Tibial artery (tissue), 4 donors: ENCODE measurements around the gene TMEM11.

Experiments
- DNase-seq, 2 donors: peaks; one replicate each; pipeline ENCODE4 v3.0.0-alpha.2; 2019
- H3K27ac ChIP-seq, 2 donors: fragments of 200-600 bp; sonication (generic) in 1 of 2; 1 replicate in 1 of 2; 2 replicates in 1 of 2; pipeline ENCODE4 v1.5.1; 2018 to 2019; ENCODE audit warnings: mild to moderate bottlenecking in 1 of 2
- H3K27me3 ChIP-seq, 2 donors: fragments of 200-600 bp; sonication (generic) in 1 of 2; one replicate each; pipeline versions ENCODE4 v1.5.1 to v1.6.0; 2016 to 2019
- H3K36me3 ChIP-seq, 3 donors: fragments of 200-600 bp; sonication (generic) in 2 of 3; one replicate each; pipeline ENCODE4 v1.5.1; 2016 to 2019; ENCODE audit warnings: mild to moderate bottlenecking in 2 of 3
- H3K4me1 ChIP-seq, 4 donors: fragments of 200-600 bp; sonication (generic) in 2 of 4; 1 replicate in 3 of 4; 2 replicates in 1 of 4; pipeline ENCODE4 v1.5.1; 2016 to 2019
- H3K4me3 ChIP-seq, 2 donors: fragments of 200-600 bp; sonication (generic) in 1 of 2; 1 replicate in 1 of 2; 2 replicates in 1 of 2; pipeline ENCODE4 v1.5.1; 2018 to 2019; ENCODE audit warnings: mild to moderate bottlenecking in 2 of 2
- H3K9me3 ChIP-seq, 3 donors: fragments of 200-600 bp; sonication (generic) in 1 of 3; one replicate each; pipeline ENCODE4 v1.5.1; 2016 to 2019
- intact Hi-C: fragments of 100-400 bp; cut with DNase I; formaldehyde crosslinking; loops from one replicate; pipeline ENCODE4 v1.15.0; 2023; ENCODE audit warnings: low total_unique reads
- TF ChIP-seq, protein P1 (sequence below), 2 experiments: fragments of 200-600 bp in 1 of 2; fragments of 450-650 bp in 1 of 2; IDR thresholded peaks; one replicate each; pipeline ENCODE4 v1.5.1; 2017 to 2019; ENCODE audit warnings: antibody characterized with exemption in 2 of 2, mild to moderate bottlenecking in 1 of 2, moderate library complexity in 1 of 2

Gene TMEM11

DNA sequence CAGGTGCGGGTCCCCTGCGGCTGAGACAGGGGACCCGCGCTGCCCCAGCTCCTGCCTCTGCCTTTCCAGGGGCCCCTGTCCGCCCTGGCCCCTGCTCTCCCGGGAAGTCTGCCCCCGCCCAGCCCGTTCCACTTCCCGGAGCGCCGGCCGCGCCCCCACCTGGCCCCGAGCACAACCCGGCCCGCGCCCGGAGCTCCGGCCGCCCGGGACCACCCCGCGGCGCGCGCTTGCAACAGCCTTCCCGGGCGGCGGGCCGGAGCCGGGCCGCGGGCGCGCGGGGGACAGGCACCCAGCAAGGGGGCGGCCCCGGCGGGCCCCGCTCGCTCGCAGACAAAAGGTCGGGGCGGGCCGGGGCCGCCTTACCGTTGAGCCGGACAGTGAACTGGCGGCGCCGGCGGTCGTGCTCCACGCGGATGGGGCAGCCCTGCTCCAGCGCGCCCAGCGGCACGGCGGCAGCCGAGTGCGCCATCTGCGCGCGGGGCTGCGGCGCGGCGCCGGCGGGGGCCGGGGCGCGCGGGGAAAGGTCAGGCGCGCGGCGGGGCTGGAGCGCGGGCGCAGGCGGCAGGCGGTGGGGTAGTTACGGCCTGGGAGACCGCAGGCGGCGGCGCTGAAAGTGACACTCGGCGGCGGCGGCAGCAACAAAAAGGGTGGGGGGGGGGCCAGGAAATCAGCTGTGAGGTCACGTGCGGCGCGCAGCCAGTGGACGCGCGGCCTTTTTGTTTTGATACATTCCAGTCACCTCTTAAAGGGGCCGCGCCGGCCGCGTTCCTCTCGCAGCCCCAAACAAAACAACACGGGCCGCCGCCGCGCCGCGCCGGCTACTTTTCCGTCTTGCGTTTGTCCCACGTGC lies 39.1 kb upstream of the TMEM11 start, which contains the start of gene NATD1:
Gene NATD1 (minus strand): TSS at position 615 of the 850 bp plus-strand sequence. CDS start 146 bp downstream, at position 469.
- H3K27ac ChIP-seq = peak within 1 kb of the TSS; percentile 75 to 76
- intact Hi-C loops = loop anchor here (5.0 kb wide), 1 partner anchor 41 kb away; the partner anchor contains the start of gene TMEM11
- H3K36me3 ChIP-seq = no peaks in the 10 kb centered on the region
- TF ChIP-seq, protein P1, sequence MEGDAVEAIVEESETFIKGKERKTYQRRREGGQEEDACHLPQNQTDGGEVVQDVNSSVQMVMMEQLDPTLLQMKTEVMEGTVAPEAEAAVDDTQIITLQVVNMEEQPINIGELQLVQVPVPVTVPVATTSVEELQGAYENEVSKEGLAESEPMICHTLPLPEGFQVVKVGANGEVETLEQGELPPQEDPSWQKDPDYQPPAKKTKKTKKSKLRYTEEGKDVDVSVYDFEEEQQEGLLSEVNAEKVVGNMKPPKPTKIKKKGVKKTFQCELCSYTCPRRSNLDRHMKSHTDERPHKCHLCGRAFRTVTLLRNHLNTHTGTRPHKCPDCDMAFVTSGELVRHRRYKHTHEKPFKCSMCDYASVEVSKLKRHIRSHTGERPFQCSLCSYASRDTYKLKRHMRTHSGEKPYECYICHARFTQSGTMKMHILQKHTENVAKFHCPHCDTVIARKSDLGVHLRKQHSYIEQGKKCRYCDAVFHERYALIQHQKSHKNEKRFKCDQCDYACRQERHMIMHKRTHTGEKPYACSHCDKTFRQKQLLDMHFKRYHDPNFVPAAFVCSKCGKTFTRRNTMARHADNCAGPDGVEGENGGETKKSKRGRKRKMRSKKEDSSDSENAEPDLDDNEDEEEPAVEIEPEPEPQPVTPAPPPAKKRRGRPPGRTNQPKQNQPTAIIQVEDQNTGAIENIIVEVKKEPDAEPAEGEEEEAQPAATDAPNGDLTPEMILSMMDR (IDR thresholded peaks at IDR 0.05) = peak in 1 of 2 experiments; percentile 4
- peak; percentile 92 to 93 for DNase-seq
- no peaks in the 10 kb centered on the region for H3K9me3 ChIP-seq
- peaks cover 0 to 54% (median 37%) of the 10 kb centered on the region in 4 donors for H3K4me1 ChIP-seq
- peak within 1 kb of the TSS; percentile 78 to 80 for H3K4me3 ChIP-seq
- H3K27me3 ChIP-seq = no peaks in the 10 kb centered on the region

DNA sequence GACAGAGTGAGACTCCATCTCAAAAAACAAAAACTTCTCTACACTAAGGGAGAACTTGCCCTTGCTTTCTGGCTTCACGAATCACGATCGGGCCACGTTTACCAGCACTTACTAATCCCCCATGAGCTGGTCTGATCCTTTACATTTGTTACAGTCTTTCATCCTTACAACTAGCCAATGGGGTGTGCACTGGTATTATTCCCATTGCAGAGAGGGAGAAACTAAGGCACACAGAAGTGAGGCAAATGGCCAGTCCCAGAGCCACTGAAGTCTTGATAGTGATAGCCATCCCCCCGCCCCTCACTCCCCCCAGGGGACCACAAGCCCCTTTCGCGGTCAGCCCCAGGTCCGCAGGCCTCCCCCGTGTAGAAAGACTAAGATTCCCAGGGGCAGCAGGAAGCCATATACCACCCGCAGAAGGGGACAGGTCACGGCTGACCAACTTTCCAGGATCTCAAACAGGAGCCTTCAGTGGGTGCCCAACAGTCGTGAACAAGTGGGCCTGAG lies 38.4 kb upstream of the TMEM11 start:
- TF ChIP-seq, protein P1 (IDR thresholded peaks at IDR 0.05) = no peak
- peaks cover 0 to 59% (median 37%) of the 10 kb centered on the region in 4 donors for H3K4me1 ChIP-seq
- peak overlapping the region; percentile 75 to 76 for H3K27ac ChIP-seq
- no peak for DNase-seq
- H3K36me3 ChIP-seq = peaks cover 0 to 5% (median under 1%) of the 10 kb centered on the region in 3 donors
- H3K4me3 ChIP-seq = peak overlapping the region; percentile 78 to 80
- intact Hi-C loops = loop anchor here (5.0 kb wide), 1 partner anchor 40 kb away; the partner anchor contains the start of gene TMEM11
- H3K9me3 ChIP-seq = no peaks in the 10 kb centered on the region
- no peaks in the 10 kb centered on the region for H3K27me3 ChIP-seq

DNA sequence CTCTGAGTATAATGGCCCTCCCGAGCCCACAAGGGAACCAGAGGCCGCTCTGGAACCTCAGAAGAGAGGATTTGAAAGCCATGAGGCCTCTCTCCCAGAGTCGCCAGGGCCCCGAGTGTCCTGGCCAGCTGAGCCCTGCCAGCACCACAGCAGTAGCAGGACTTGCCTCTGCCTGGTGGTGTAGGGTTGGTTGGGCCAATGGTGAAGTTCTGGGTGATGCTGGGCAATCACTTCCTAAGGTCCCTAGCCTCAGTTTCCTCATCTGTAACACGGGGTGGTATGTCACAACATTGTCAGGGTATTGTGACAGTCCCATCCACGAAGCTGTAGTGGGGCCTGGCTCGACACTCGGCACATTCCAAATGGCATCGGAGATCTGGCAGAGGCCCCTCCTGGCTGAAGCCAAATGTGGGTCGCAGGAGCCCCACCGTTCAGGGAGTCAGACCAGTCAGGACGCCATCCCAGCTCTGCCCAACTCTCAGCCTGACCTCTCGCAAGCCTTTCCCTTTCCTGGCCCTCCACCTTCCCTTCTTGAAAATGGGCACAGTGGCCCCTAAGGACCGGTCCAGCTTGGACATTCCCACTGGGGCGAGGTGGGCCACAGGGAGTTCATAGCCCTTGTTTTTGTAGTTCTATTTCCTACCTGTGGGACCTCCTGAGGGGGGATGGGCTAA lies 37.5 kb upstream of the TMEM11 start:
- H3K36me3 ChIP-seq = peaks cover 0 to 7% (median 5%) of the 10 kb centered on the region in 3 donors
- H3K27ac ChIP-seq = peak overlapping the region; percentile 75 to 76
- no peak for DNase-seq
- no peaks in the 10 kb centered on the region for H3K9me3 ChIP-seq
- H3K4me3 ChIP-seq = peak overlapping the region; percentile 78 to 80
- TF ChIP-seq, protein P1 (IDR thresholded peaks at IDR 0.05) = no peak
- intact Hi-C loops = loop anchor here (5.0 kb wide), 1 partner anchor 39 kb away; the partner anchor contains the start of gene TMEM11
- H3K4me1 ChIP-seq = peaks cover 0 to 59% (median 37%) of the 10 kb centered on the region in 4 donors
- H3K27me3 ChIP-seq = no peaks in the 10 kb centered on the region

DNA sequence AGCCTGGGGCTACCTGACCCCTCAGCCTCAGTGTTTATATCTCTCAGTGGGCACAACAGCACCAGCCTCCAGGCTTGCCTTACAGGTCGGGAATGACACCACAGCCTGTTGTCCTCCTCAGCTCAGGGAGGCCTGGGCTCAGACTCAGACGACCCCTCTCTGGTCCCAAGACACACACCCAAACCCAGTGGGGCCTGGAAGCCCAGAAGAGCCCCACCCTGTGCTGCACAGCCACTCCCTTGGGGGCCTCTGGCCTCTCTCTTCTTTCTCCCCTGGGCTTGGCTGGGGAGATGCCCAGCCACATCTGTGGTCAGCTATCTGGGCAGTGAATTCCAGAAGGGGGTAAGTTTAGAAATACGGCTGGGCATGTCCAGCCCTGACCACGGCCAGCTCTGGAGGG lies 36.9 kb upstream of the TMEM11 start:
- H3K36me3 ChIP-seq = peaks cover 0 to 7% (median 5%) of the 10 kb centered on the region in 3 donors
- TF ChIP-seq, protein P1 (IDR thresholded peaks at IDR 0.05) = no peak
- no peaks in the 10 kb centered on the region for H3K9me3 ChIP-seq
- peak overlapping the region in 1 of 2 donors; percentile 78 for H3K4me3 ChIP-seq
- peaks cover 0 to 63% (median 39%) of the 10 kb centered on the region in 4 donors for H3K4me1 ChIP-seq
- no peaks in the 10 kb centered on the region for H3K27me3 ChIP-seq
- DNase-seq = no peak
- intact Hi-C loops = loop anchor here (5.0 kb wide), 1 partner anchor 39 kb away; the partner anchor contains the start of gene TMEM11
- H3K27ac ChIP-seq = peak overlapping the region; percentile 75 to 76
